GM13977 (cell line): Measurements from ENCODE around the gene MUC4.

ENCODE experiments used
- DNase-seq: peaks from one replicate; pipeline ENCODE4 v3.0.0; 2012; ENCODE audit warnings: low spot score
- CTCF ChIP-seq: IDR thresholded peaks from 2 replicates; pipeline ENCODE4 v1.5.1; 2012; ENCODE audit warnings: mild to moderate bottlenecking, control low read depth; ENCODE audit not compliant: insufficient read depth; ENCODE audit errors: extremely low read depth, missing control alignments
- in situ Hi-C: fragments of 300-500 bp; cut with MboI; formaldehyde crosslinking; loops from one replicate; pipeline ENCODE4 v1.12.0; 2022; ENCODE audit warnings: low sequenced_read_pairs, low pct_unique_long_range_greater_than_20kb, mixed read lengths, inconsistent platforms; ENCODE audit not compliant: unreplicated experiment

The MUC4 gene

DNA sequence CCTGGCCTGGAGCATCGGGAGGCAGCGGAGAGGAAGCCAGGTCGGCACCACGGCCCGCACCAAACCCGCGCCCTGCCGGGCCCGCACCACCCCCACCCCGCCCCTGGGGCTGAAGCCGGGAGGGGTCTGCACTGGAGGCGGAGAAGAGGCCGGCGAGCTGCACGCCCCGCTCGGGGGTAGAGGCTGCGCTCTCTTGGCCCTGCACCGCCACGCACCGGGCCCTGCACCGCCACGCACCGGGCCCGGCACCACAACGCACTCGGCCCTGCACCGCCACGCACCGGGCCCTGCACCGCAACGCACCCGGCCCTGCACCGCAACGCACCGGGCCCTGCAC lies 49.5 kb downstream of the MUC4 start:
- no peak for TF ChIP-seq CTCF
- in situ Hi-C loops: no loop called here

DNA sequence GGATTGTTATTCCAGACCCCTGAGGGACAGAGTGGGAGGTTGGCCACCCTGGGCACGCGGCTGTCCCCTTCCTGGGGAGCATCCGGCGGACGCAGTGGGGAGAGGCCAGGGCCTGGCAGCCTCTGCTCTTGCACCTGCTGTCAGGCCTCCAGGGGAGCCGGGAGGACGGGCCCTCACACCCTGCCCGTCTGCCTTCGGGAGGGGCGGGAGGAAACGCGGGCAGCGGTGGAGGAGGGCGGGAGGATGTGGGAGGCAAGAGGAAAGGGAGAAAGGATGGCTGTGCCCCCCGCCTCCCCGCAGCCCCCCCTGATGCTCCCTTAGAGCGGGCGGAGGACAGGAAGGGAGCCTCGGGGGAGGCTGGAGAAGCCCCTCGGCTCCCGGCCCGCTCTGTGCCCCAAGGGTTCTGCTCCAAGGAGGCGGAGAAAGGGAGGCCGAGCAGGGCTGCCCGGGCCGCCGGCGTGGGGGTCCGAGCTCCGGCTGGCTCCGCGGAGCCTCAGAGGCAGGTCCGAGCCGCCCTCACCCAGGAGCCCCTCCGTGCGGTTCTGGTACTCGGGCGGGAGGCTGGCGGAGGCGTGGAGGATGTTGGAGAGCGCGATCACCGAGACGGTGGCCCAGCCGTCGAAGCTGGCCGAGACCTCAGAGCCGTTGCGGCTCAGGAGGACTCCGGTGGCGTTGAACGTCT lies 50.0 kb downstream of the MUC4 start:
- in situ Hi-C loops: no loop called here
- DNase-seq: peak; percentile 33

More for the DNA sequence above, 49.5 kb downstream of the MUC4 start:
- no peak for DNase-seq

DNA sequence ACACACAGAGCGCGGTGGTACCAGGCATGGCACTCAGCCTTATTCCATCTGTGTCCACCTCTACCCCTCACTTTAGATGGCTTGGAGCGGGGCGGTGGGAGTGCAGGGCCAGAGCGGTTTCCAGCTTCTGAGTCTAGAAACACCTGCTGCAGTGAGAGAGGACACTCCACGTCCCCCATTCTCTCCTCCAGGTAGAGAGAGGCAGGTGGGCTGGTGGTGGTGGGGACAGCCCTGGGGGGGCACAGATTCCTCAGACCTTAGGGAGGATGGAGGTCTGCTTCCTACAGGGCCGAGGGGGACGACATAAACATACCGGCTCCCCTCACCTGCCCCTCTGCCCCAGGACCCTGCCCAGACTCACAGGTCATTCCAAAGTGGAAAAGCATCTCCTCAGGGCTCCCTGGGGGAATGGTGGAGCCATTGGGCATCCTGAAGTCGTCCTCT lies 50.6 kb downstream of the MUC4 start:
- no peak for TF ChIP-seq CTCF
- DNase-seq: no peak
- in situ Hi-C loops: no loop called here

More for the DNA sequence above, 50.0 kb downstream of the MUC4 start:
- TF ChIP-seq CTCF: no peak

GRCh38 chr3:195760345-195761122 lies 51.2 kb downstream of the MUC4 start:
- in situ Hi-C loops: no loop called here
- DNase-seq: no peak
- no peak for TF ChIP-seq CTCF

DNA sequence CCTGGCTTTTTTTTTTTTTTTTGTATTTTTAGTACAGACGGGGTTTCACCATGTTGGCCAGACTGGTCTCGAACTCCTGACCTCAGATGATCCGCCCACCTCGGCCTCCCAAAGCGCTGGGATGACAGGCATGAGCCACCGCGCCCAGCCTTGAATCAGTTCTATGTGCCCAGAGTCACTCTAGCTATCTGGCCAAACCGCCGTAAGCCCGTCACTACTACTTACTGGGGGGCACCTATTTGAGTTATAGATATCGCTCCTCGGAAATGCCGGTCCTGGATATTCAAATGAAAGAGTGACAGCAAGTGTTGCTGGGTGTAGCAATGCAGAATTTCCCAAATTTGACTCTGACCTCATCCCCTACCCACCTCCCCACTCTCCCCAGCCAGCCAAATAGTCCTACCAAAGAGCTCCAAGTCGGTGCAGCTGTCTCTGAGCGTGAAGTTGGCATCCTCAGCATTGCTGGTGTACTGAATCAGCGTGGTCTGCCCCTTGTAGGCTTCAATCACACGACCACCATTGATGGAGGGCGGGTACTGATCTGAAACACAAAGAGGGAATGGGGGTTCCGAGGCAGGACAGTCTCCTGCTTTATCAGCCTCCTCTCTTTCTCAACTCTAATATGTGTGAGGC lies 52.9 kb downstream of the MUC4 start:
- no peak for DNase-seq
- no peak for TF ChIP-seq CTCF
- in situ Hi-C loops: loop anchor here (10.0 kb wide), 1 partner anchor 66 kb away; no protein-coding TSS in a partner anchor

DNA sequence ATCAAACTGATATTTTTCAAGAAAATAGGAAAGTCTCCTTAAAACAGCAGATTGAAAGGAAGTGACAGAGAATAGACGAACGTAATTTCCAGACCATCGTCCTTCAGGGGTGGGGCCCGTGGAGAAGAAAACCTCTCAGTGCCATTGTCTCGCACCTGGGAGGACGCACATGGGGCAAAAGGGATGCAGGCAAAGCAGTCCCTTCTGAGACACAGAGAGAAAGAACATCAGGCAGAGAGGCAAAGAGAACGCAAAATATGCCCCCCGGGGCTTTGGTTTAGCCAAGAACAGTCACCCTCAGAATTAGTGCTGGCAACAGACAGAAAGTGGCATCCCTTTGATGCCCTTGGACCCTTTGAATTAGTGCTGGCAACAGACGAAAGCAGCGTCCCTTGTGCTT lies 53.9 kb downstream of the MUC4 start:
- in situ Hi-C loops: loop anchor here (10.0 kb wide), 1 partner anchor 67 kb away; no protein-coding TSS in a partner anchor
- no peak for DNase-seq
- no peak for TF ChIP-seq CTCF
